ENCODE results near the gene HBE1. TPM values are rescaled to one million over a fixed set of nuclear protein-coding genes. Genes with fewer than 3 reads are reported as not detected.

HBE1 gene
- total RNA-seq, 1 donor from 2014 or later = not detected

- no peak for DNase-seq (ENCODE audit: low spot score)
- intact Hi-C loops (cut with DNase I) = no loop called here
Measured at GRCh38 chr11:5240056-5240455, 29.7 kb downstream of the HBE1 start.

DNA sequence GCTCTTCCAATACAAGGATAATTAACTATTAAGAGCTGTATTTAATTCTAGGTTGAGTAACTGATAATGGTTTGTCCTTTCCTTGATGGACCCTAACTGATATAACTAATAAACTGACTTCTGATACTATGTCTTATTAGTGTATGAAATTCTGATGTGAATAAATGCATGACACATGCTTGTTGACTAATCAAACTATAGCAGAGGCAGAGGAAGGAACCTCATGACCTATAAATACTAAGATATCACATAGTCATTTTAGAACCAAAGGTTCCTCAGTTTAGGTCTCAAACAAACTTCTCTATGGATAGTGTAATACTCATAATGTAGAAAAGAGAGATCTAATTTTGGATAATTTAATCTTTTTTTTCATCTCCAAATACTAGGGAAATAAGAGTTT is 30.7 kb downstream of the HBE1 start:
- no peak for DNase-seq (ENCODE audit: low spot score)
- intact Hi-C loops (cut with DNase I) = no loop called here

GRCh38 chr11:5238486-5238885 is 31.3 kb downstream of the HBE1 start:
- intact Hi-C loops (cut with DNase I) = no loop called here
- no peak for DNase-seq (ENCODE audit: low spot score)

DNA sequence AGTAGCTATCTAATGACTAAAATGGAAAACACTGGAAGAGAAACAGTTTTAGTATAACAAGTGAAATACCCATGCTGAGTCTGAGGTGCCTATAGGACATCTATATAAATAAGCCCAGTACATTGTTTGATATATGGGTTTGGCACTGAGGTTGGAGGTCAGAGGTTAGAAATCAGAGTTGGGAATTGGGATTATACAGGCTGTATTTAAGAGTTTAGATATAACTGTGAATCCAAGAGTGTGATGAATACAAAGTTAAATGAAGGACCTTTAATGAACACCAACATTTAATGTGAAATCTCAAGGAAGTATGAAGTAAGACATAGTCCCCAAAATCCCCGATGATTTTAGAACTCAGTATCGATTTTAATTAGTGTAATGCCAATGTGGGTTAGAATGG is 32.3 kb downstream of the HBE1 start:
- intact Hi-C loops (cut with DNase I) = no loop called here
- no peak for DNase-seq (ENCODE audit: low spot score)

DNA sequence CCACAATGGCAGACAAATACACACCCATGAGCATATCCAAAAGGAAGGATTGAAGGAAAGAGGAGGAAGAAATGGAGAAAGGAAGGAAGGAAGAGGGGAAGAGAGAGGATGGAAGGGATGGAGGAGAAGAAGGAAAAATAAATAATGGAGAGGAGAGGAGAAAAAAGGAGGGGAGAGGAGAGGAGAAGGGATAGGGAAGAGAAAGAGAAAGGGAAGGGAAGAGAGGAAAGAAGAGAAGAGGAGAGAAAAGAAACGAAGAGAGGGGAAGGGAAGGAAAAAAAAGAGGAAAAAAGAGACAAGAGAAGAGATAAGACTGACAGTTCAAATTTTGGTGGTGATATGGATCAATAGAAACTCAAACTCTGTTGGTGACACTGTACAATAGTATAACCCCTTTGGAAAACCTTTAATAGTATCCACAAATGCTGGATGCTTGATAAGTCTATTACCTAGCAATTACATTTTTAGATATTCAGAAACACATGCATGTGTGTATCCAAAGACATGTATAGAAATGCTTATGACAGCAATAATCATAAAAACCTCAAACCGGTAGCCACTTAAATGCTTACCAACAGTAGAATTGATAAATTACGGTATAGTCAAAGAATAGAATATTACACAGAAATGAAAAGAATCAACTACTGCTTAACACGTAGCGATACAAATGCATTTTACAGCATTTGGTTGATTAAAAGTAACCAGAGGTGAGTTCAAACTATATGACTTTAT is 34.2 kb downstream of the HBE1 start:
- intact Hi-C loops (cut with DNase I) = no loop called here
- DNase-seq (ENCODE audit: low spot score) = no peak

DNA sequence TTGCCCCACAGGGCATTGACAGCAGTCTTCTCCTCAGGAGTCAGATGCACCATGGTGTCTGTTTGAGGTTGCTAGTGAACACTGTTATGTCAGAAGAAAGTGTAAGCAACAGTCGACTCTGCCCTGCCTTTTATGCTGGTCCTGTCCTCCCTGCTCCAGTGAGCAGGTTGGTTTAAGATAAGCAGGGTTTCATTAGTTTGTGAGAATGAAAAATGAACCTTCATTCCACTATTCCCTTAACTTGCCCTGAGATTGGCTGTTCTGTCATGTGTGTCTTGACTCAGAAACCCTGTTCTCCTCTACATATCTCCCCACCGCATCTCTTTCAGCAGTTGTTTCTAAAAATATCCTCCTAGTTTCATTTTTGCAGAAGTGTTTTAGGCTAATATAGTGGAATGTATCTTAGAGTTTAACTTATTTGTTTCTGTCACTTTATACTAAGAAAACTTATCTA is 35.3 kb downstream of the HBE1 start, which contains the start of gene HBD:
Gene HBD, minus strand, starts transcription at position 103 of the 454 bp plus-strand sequence. Its CDS starts 50 bp downstream, at position 53.
- no peak for DNase-seq (ENCODE audit: low spot score)
- intact Hi-C loops (cut with DNase I) = no loop called here

DNA sequence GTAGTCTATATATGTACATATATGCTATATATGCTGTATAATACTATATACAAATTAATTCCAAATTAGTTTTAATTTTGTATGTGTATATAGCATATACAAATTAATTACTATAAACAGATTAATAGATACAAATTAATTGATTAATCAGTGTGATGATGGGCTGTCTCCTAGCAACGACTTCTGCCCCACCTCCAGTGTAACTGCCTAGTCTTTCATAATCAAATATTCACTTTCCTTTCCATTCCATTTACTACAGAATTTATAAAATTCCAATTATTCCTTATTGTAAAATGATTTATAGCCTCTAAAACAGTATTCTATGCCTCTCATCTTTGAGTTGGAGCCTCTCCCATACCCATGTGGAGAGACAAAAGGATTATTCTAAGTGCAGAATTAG is 36.4 kb downstream of the HBE1 start:
- no peak for DNase-seq (ENCODE audit: low spot score)
- intact Hi-C loops (cut with DNase I) = no loop called here

GRCh38 chr11:5232821-5233220 is 36.9 kb downstream of the HBE1 start:
- no peak for DNase-seq (ENCODE audit: low spot score)
- intact Hi-C loops (cut with DNase I) = no loop called here

DNA sequence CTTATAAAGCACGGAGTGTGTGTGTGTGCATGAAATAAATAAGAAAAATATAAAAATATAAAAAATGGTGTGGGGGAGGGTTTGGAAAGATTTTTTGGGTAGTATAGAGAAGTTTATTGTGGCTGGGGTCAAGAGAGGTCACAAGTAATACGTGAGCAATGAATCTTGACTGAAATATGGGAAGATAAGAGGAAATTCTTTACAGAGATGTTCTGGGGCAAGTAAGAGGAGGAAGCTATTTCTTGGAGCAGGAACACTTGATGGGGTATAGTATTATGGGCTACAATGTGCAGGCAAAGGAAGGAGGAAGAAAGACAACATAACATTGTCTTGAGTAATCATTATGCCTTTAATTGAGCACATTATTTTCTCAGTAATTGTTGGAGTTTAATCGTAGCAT is 37.6 kb downstream of the HBE1 start:
- intact Hi-C loops (cut with DNase I) = no loop called here
- DNase-seq (ENCODE audit: low spot score) = no peak

- intact Hi-C loops (cut with DNase I) = no loop called here
- no peak for DNase-seq (ENCODE audit: low spot score)
Measured at GRCh38 chr11:5231111-5231510, 38.6 kb downstream of the HBE1 start.

DNA sequence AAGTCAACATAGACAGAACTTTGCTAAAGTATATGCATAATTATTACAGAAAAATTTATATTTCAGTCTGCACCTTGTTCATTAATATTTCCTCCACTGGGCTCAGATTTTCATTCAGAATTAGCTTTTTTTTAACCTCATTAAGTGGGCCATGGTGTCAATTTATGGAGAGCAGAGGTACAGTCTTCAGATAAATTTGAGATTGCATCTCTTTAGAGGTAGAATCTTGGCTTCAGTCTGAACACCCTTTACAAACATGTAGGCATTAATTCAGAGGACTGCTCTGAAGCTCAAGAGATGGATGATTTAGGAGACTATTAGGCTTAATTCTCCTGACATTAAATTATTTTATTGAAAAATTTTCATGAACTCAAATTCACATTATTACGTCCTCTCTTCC is 39.5 kb downstream of the HBE1 start:
- intact Hi-C loops (cut with DNase I) = no loop called here
- no peak for DNase-seq (ENCODE audit: low spot score)

DNA sequence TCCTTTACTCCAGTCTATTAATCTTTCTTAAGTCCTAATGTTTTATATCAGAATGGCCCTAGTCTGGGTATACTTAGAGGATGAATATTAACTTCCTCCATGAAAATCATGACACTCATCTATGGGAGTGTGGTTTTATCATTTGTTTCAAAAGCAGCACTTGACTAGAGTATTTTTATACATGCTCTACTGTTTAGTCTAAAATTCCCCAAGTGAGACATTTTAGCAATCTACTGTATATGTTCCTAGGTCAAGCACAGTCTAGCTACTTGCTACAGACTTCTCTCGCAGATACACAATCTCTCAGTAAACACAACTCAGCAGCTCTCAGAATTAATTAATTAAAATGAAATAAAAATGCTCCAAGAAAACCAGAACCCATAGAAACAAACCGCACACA is 39.9 kb downstream of the HBE1 start:
- DNase-seq (ENCODE audit: low spot score) = no peak

DNA sequence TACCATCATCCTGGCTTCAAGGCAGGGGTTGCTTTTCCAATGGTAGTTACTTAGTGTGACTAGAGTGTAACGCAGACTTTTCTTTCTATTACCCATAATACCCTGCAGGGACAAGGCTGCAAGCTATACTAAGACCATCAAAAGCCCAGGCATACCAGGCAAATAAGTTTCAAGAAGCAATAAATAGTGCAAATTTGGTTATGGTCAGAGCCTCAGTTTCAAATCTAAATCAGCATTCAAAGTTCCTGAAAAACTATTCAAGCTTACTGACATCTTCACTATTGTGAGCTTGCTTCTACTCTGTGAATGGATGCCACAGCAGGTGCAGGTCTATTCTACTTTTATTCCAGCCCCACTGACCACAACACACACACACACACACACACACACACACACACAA is 40.4 kb downstream of the HBE1 start:
- DNase-seq (ENCODE audit: low spot score) = no peak
- intact Hi-C loops (cut with DNase I) = no loop called here

More for the DNA sequence above, 39.9 kb downstream of the HBE1 start:
- intact Hi-C loops (cut with DNase I) = no loop called here

GRCh38 chr11:5228124-5228523 is 41.6 kb downstream of the HBE1 start:
- intact Hi-C loops (cut with DNase I) = no loop called here
- no peak for DNase-seq (ENCODE audit: low spot score)

GRCh38 chr11:5227681-5228080 is 42.1 kb downstream of the HBE1 start:
- no peak for DNase-seq (ENCODE audit: low spot score)
- intact Hi-C loops (cut with DNase I) = no loop called here

DNA sequence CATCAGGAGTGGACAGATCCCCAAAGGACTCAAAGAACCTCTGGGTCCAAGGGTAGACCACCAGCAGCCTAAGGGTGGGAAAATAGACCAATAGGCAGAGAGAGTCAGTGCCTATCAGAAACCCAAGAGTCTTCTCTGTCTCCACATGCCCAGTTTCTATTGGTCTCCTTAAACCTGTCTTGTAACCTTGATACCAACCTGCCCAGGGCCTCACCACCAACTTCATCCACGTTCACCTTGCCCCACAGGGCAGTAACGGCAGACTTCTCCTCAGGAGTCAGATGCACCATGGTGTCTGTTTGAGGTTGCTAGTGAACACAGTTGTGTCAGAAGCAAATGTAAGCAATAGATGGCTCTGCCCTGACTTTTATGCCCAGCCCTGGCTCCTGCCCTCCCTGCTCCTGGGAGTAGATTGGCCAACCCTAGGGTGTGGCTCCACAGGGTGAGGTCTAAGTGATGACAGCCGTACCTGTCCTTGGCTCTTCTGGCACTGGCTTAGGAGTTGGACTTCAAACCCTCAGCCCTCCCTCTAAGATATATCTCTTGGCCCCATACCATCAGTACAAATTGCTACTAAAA is 42.9 kb downstream of the HBE1 start, which contains the start of gene HBB:
Gene HBB, minus strand, starts transcription at position 340 of the 579 bp plus-strand sequence. Its CDS starts 50 bp downstream, at position 290.
- no peak for DNase-seq (ENCODE audit: low spot score)
- intact Hi-C loops (cut with DNase I) = no loop called here

GRCh38 chr11:5225480-5225871 is 44.3 kb downstream of the HBE1 start:
- no peak for DNase-seq (ENCODE audit: low spot score)
- intact Hi-C loops (cut with DNase I) = no loop called here

GRCh38 chr11:5224538-5225479 is 44.9 kb downstream of the HBE1 start:
- intact Hi-C loops (cut with DNase I) = no loop called here
- DNase-seq (ENCODE audit: low spot score) = no peak

DNA sequence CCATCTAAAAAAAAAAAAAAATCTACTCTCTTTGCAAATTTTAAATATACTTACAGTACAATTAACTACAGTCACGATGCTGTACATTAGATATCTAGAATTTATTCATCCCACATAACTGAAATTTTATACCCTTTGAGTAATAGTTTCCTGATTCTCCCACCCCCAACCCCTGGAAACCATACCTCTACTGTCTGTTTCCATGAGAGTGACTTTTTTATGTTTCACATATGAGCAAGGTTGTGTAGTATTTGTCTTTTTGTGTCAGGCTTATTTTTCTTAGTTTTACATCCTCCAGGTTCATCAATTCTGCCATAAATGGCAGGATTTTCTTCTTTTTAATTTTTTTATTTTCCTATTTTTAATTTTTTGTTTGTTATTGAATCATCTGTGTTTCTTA is 46.1 kb downstream of the HBE1 start:
- intact Hi-C loops (cut with DNase I) = no loop called here
- no peak for DNase-seq (ENCODE audit: low spot score)

DNA sequence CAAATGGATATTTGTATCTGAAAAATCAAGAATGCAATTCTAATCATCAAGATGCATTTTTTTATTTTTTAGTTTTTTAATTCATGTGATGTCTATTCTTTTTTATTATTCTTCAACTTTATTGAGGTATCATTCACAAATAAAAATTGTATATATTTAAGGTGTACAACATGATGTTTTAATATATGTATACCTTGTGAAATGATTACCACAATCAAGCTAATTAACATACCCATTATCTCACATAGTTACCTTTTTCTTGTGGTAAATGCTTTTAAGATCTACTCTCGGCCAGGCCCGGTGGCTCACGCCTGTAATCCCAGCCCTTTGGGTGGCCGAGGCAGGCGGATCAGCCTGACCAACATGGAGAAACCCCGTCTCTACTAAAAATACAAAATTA is 46.6 kb downstream of the HBE1 start:
- no peak for DNase-seq (ENCODE audit: low spot score)
- intact Hi-C loops (cut with DNase I) = no loop called here
